Activated gamma-delta T cell (primary cell): ENCODE data around the gene THPO.

Experiments used
- DNase-seq: peaks from one replicate; lab custom pipeline; 2025; lab: John Stamatoyannopoulos, UW
- total RNA-seq, 2 donors: gene quantifications; one replicate each; lab custom pipeline; 2026; lab: John Stamatoyannopoulos, UW

THPO gene
- 0 reads per million in 2 donors for total RNA-seq

GRCh38 chr3:184377882-184378445 is at the start of gene THPO:
TSS of gene THPO (minus strand) at chr3:184378207. CDS start at chr3:184376259, 1,948 bp downstream.
- no peak for DNase-seq

GRCh38 chr3:184426691-184427141 is 48.7 kb upstream of the THPO start:
- DNase-seq = no peak

GRCh38 chr3:184423561-184423960 is 45.6 kb upstream of the THPO start:
- DNase-seq = no peak

DNA sequence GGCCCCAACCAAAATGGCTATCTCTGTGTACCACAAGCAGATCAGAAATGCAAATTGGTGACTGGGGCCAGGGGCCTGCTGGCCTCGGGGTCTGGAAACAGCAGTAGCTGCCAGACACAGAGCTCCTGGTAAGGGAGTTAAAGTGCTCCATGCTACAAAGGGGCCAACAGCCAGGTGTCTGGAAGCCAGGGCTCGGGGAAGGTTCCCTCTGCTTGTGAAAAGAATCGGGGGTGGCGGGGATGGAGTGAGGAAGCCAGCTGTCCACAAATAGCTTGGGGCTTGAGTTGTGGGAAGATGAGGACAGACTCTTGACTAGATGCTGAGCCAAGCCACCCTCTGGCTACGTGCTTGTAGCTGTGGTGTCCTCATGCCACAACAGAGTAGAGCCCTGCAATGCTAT is 41.2 kb upstream of the THPO start:
- no peak for DNase-seq

DNA sequence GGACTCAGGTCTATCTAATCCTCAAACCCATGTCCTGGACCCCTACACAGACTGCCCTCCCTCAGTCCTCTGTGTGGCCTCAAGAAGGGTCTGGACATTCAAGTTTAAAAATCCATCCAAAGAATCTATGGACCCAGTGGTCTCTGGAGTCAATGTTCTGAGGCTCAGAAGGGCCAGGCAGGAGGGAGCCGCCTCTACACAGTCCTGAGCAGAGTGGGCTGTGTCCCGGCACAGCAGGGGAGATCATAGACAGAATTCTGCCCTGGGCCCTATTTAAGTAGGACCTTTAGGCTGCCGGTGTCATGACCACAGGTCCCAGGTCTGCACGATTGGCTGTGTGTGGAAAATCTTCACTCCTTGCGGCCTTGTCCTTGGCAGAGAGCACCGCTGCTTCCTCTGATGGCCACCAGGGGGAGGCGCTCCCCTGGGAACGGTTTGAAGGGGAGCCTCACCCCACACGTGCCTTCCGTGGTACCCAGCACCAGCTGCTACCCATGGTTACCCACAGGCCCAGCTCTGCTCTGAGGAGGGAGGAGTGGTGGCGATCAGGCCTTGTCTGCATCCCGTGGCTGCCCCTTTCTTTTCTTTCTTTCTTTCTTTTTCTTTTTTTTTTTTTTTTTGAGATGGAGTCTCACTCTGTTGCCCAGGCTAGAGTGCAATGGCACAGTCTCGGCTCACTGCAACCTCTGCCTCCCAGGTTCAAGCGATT is 39.8 kb upstream of the THPO start:
- peak; percentile 19 for DNase-seq

DNA sequence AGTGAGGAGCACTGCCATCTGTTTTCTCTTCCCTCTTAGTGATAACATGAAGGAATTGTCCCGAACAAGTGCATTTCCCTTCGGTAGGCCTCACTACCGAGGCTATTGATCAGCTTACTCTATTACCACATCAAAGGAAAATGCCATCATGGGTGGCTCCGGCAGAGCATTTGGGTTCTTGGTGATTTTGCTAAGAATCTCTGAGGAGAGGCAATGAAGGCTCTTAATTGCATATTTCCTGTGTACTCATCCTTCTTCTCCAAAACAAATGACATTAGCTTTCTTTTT is 37.1 kb upstream of the THPO start:
- DNase-seq = no peak

- DNase-seq = no peak
Measured at GRCh38 chr3:184414418-184415202, 36.6 kb upstream of the THPO start.

DNA sequence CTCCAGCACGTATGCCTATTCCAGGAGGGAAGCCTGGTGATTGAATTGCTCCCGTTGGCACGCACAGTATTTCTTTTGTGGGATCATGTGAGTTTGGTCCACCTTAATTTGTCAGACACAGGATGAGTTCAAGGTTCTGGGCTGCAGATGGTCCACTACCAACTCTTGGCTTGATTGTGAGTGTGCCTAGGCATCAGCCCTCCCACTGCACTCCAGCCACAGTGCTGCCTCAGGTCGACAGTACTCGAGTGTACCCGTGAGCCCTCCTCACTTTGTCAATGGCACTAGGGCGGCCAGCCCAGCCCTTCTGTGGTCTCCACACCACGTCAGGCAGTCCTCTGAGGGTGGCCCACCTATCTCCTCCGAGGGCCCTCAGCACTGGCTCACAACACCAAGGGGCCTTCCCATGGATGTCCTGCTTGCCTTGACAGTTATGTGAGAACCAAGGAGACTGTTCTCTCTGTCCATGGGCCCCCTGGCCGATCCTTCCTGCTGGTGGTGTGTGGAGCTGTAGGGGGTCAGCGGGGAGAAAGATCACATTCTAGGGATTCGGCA is 32.0 kb upstream of the THPO start:
- DNase-seq = no peak

- DNase-seq = no peak
Measured at GRCh38 chr3:184409331-184409926, 31.4 kb upstream of the THPO start.

- no peak for DNase-seq
Measured at GRCh38 chr3:184405075-184406030, 27.3 kb upstream of the THPO start.

DNA sequence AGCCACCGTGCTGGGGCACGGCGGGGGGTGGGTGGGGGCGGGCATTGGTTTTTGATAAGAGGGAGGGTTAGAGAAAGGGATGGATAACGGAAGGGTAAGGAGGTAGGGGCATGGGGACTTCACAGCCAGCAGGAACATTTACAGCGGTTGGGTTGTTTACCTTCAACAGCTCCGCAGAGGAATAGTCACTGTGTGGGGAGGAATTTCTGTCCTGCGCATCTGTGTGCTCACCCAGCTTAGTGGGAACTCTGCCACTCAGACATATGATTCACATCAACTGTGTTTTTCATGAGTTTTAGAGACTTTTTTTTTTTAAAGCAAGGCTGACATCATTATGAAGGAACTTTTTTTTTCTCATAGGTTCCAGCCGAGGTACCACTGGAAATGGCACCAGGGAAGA is 21.4 kb upstream of the THPO start:
- DNase-seq = no peak

DNA sequence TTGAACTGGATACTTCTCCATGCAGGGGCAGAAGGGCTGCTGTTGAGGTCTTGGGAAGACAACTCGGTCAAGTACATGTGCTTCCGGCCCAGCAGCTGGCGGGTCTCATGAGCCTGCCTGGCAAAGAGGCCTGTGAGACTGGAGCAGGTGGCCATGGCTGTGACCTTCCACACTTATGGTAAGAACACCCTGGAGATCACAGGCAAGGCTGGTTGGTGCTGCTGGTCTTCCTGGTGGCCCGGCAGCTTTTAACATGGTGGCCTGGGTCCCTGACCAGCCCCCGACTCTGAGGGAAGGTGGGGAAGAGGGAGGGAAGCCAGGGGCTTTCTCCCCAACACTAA is 17.3 kb upstream of the THPO start:
- DNase-seq = no peak

- no peak for DNase-seq
Measured at GRCh38 chr3:184391266-184391665, 13.3 kb upstream of the THPO start.

DNA sequence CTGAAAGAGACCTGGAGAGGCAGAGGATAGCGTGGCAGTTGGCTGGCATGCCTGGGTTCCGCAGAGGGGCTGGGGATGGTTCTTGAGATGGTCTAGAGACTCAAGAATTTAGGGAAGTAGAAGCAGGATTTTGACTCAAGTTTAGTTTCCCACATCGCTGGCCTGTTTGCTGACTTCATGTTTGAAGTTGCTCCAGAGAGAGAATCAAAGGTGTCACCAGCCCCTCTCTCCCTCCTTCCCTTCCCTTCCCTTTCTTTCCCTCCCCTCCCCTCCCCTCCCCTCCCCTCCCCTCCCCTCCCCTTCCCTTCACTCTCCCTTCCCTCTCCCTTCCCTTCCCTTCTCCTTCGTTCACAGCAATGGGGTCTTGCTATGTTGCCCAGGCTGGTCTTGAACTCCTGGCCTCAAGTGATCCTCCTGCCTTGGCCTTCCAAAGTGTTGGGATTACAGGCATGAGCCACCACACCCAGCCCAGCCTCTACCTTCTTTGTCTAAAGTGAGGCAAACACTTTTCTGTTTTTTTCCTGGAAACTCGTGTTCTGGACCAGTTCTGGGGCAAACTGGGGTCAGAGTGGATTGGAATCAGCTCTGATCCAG is 12.0 kb upstream of the THPO start:
- DNase-seq = no peak

- no peak for DNase-seq
Measured at GRCh38 chr3:184389384-184389783, 11.4 kb upstream of the THPO start.

DNA sequence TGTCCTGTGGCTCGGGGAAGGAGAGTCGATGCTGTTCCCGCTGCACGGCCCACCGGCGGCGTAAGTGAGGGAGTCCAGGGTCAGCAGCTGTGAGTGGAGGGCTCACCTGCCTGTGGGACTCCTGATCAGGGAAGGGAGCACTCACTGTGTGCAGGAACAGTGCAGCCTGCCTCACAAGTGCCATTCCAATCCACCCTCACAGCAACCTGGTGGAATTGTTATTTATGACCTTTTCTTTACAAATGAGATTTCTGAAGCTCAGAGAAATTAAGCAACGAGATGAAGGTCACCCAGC is 10.9 kb upstream of the THPO start:
- no peak for DNase-seq

DNA sequence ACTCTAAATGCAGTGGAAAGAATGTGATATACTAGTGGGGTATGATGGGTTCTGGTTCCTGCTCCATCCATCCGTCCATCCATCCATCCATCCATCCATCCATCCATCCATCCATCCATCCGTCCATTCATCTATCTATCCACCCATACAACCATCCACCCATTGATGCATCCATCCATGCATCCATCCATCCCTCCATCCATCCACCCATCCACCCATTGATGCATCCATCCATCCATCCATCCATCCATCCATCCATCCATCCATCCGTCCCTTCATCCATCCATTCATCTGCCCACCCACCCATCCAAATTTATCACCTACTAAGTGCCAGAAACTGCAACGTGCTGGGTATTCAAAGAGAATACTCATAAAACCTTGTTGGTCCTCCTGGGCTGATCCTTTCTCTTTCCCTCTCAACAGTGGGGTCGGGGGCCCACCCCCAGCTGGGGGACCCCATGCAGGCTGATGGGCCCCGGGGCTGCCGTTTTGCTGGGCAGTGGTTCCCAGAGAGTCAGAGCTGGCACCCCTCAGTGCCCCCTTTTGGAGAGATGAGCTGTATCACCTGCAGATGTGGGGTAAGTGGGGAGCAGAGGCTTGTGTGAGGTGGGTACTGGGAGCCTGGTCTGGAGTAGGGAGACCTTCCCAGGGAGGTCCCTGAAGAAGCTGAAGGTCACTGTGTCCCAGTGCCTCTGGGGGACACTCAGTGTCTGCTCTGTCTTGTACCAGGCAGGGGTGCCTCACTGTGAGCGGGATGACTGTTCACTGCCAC is 10.3 kb upstream of the THPO start:
- DNase-seq = no peak

DNA sequence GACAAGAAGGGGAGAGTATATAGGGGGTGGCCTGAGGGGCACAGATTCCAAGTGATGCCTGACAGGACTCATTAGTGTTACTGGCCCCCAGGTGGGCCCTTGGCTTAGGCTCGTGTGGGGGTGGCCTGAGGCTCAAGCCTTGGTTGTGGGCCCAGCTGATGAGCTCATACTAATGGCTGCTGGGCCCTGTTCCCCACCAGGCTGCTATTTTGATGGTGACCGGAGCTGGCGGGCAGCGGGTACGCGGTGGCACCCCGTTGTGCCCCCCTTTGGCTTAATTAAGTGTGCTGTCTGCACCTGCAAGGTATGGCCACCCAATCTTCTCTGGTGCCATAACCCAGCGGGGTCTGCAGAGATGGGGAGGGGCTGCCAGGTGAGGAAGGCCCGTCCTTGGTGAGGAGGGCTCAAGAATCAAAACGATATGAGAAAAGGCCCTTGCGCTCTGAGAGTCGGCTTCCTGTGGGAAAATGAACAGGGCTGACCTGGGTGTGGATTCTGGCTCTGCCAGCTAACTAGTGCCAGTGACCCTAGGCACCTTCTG is 9.2 kb upstream of the THPO start:
- DNase-seq = no peak

GRCh38 chr3:184386047-184386806 is 8.2 kb upstream of the THPO start:
- DNase-seq = no peak
